ENCODE measurements around the gene TBATA.

- TF ChIP-seq CTCF (IDR thresholded peaks at IDR 0.05; ENCODE audit: low read length) (peak; percentile 86), EZH2 (IDR thresholded peaks at IDR 0.05; ENCODE audit: borderline replicate concordance, low read length) (no peak)
Observed at GRCh38 chr10:70815504-70816219, 30.5 kb upstream of the TBATA start, which contains the start of gene SGPL1.

Measured in OCI-LY1 (cell line).